A549 (cell line): ENCODE results near the gene SCN5A. TPM values are rescaled to one million over a fixed set of nuclear protein-coding genes. Genes with fewer than 3 reads are reported as not detected.

ENCODE experiments used
- ATAC-seq, 2 experiments: fragments of 200-7000 bp in 1 of 2; fragments of >200 bp in 1 of 2; cut with Nextera tagmentation in 1 of 2; cut with Tn5 transposase in 1 of 2; 3 replicates each; pipeline versions ENCODE4 v1.8.0 to v1.9.1; 2018 to 2020; ENCODE audit warnings: mild to moderate bottlenecking in 1 of 2, moderate library complexity in 1 of 2
- CTCF ChIA-PET: fragments of 300-600 bp; sonication (Branson Sonifier 250); formaldehyde crosslinking; extraction: SDS; loops from one replicate; lab custom pipeline; 2021; ENCODE audit warnings: antibody characterized with exemption, inconsistent platforms; lab: Yijun Ruan, JAX
- POLR2A ChIA-PET: fragments of 350-600 bp; formaldehyde crosslinking; extraction: SDS; loops from one replicate; lab custom pipeline; 2021; ENCODE audit warnings: antibody characterized with exemption, inconsistent platforms; lab: Yijun Ruan, JAX
- DNase-seq, 2 experiments: peaks; one replicate each; pipeline versions ENCODE4 v3.0.0 to v3.0.0-alpha.2; 2011 to 2016; ENCODE audit warnings: low read depth in 1 of 2, low spot score in 1 of 2
- FAIRE-seq: peaks from 2 replicates; lab custom pipeline; 2011; peaks lifted over from hg19 to GRCh38; lab: Jason Lieb, UNC
- H3K27ac ChIP-seq, 2 experiments: fragments of >200 bp; sonication (Bioruptor Twin); formaldehyde crosslinking; 3 replicates each; pipeline ENCODE4 v1.5.1; 2016 to 2017
- H3K4me1 ChIP-seq: fragments of >200 bp; sonication (Bioruptor Twin); formaldehyde crosslinking; 3 replicates; pipeline ENCODE4 v1.6.1; 2016
- H3K4me2 ChIP-seq: fragments of >200 bp; sonication (Bioruptor Twin); formaldehyde crosslinking; 3 replicates; pipeline ENCODE4 v1.6.1; 2016
- H3K4me3 ChIP-seq: fragments of >200 bp; sonication (Bioruptor Twin); formaldehyde crosslinking; 3 replicates; pipeline ENCODE4 v1.5.1; 2016
- H3K9me3 ChIP-seq: fragments of >200 bp; sonication (Bioruptor Twin); formaldehyde crosslinking; 3 replicates; pipeline ENCODE4 v1.6.1; 2016
- CBX2 ChIP-seq: fragments of 200-600 bp; sonication (generic); IDR thresholded peaks from 2 replicates; pipeline ENCODE4 v1.6.1; 2016; ENCODE audit warnings: low read depth, mild to moderate bottlenecking, borderline replicate concordance
- CBX8 ChIP-seq: fragments of 200-600 bp; sonication (generic); IDR thresholded peaks from 2 replicates; pipeline ENCODE4 v1.6.1; 2016
- EHF ChIP-seq: fragments of 250-450 bp; sonication (Bioruptor Pico); IDR thresholded peaks from 2 replicates; pipeline ENCODE4 v1.5.0; 2020; ENCODE audit warnings: mild to moderate bottlenecking
- ELK1 ChIP-seq: fragments of 150-350 bp; IDR thresholded peaks from 2 replicates; pipeline ENCODE4 v1.6.1; 2014; ENCODE audit warnings: low read depth, mild to moderate bottlenecking, low read length
- FOSB ChIP-seq: fragments of 250-450 bp; sonication (Bioruptor Pico); IDR thresholded peaks from 2 replicates; pipeline ENCODE4 v1.5.0; 2020; ENCODE audit warnings: mild to moderate bottlenecking, moderate library complexity
- GATA3 ChIP-seq: IDR thresholded peaks from 2 replicates; pipeline ENCODE4 v1.6.1; 2012; ENCODE audit warnings: borderline replicate concordance
- HDAC2 ChIP-seq: fragments of 200-600 bp; sonication (generic); IDR thresholded peaks from 2 replicates; pipeline ENCODE4 v1.6.1; 2016
- HES2 ChIP-seq: fragments of >200 bp; sonication (Bioruptor Twin); formaldehyde crosslinking; IDR thresholded peaks from 2 replicates; pipeline ENCODE4 v1.6.1; 2016
- HMGXB4 ChIP-seq: fragments of 250-450 bp; sonication (Bioruptor Pico); IDR thresholded peaks from 2 replicates; pipeline ENCODE4 v1.5.0; 2021; ENCODE audit warnings: mild to moderate bottlenecking, moderate library complexity, borderline replicate concordance
- HOXB13 ChIP-seq: fragments of 250-450 bp; sonication (Bioruptor Pico); IDR thresholded peaks from 2 replicates; pipeline ENCODE4 v1.5.0; 2020; ENCODE audit warnings: low read depth, mild to moderate bottlenecking, moderate library complexity
- KDM1A ChIP-seq: fragments of 200-600 bp; sonication (generic); IDR thresholded peaks from 2 replicates; pipeline ENCODE4 v1.6.1; 2016; ENCODE audit warnings: low read depth, mild to moderate bottlenecking
- KDM5A ChIP-seq: fragments of 200-600 bp; sonication (generic); IDR thresholded peaks from 2 replicates; pipeline ENCODE4 v1.6.1; 2016; ENCODE audit warnings: antibody characterized with exemption, mild to moderate bottlenecking
- MAFK ChIP-seq: fragments of 450-650 bp; IDR thresholded peaks from 2 replicates; pipeline ENCODE4 v1.6.1; 2014; ENCODE audit not compliant: partially characterized antibody
- MAZ ChIP-seq: fragments of 150-350 bp; IDR thresholded peaks from 2 replicates; pipeline ENCODE4 v1.6.1; 2014; ENCODE audit warnings: antibody characterized with exemption, low read depth, low read length, borderline replicate concordance
- PHF8 ChIP-seq: fragments of 200-600 bp; sonication (generic); IDR thresholded peaks from 2 replicates; pipeline ENCODE4 v1.6.1; 2016; ENCODE audit warnings: low read depth, mild to moderate bottlenecking, antibody characterized with exemption, moderate library complexity, borderline replicate concordance
- POLR2A ChIP-seq: IDR thresholded peaks from 2 replicates; pipeline ENCODE4 v1.6.1; 2012; ENCODE audit warnings: mild to moderate bottlenecking, low read length
- POLR2AphosphoS2 ChIP-seq: conservative IDR thresholded peaks from 2 replicates; pipeline ENCODE4 v1.6.1; 2012; ENCODE audit warnings: low read length, improper control_type of control experiment, inconsistent platforms
- TFCP2L1 ChIP-seq: fragments of 250-450 bp; sonication (Bioruptor Pico); IDR thresholded peaks from 2 replicates; pipeline ENCODE4 v1.5.0; 2021; ENCODE audit warnings: mild to moderate bottlenecking
- ZFP36 ChIP-seq: fragments of 450-650 bp; IDR thresholded peaks from 2 replicates; pipeline ENCODE4 v1.6.1; 2014; ENCODE audit warnings: borderline replicate concordance; ENCODE audit not compliant: partially characterized antibody
- whole genome bisulfite sequencing: methylation state at CpG from one replicate; pipeline ENCODE4 v1.1.6; 2017; ENCODE audit errors: missing lambda C conversion rate; 5-methylcytosine and 5-hydroxymethylcytosine counted together
- polyA plus RNA-seq, 4 experiments: library from polyadenylated mRNA; depleted of rRNA in 3 of 4; stranded (reverse); fragments of >200 nt; fragmentation: RNase III in 1 of 4; extraction: RNeasy Plus Mini Kit Qiagen cat#74134 plus additional on column Dnase treatment in 1 of 4; gene quantifications; 2 replicates in 3 of 4; 3 replicates in 1 of 4; pipeline ENCODE4 v1.2.3, GENCODE V29; 2011 to 2017
- TF ChIP-seq, protein P1 (sequence below): fragments of >200 bp; sonication (Bioruptor Twin); formaldehyde crosslinking; IDR thresholded peaks from 3 replicates; pipeline ENCODE4 v1.6.1; 2016
- TF ChIP-seq, protein P2 (sequence below): fragments of 450-650 bp; IDR thresholded peaks from 2 replicates; pipeline ENCODE4 v1.6.1; 2014; ENCODE audit warnings: antibody characterized with exemption

Gene SCN5A
- polyA plus RNA-seq, 2 of the 4 experiments (the other 2 are of a cell fraction), result 0.09 to 0.19 TPM

- TF ChIP-seq GATA3, result no peak
Observed at GRCh38 chr3:38554127-38554827, 95.2 kb downstream of the SCN5A start (continued).

DNA sequence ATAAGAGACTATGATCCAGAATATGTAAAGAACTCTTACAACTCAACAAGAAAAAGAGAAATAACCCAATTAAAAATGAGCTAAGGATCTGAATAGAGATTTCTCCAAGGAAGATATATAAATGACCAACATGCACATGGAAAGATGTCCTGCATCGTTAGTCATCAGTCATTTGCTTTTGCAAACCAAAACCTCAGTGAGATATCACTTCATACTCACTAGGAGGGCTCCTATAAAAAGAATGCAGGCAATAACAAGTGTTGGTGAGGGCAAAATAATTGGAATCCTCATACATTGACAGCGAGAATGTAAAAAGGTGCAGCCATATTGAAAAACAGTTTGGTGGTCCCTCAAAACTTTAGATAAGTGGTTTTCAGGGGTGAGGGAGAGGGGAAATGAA lies 96.4 kb downstream of the SCN5A start:
- CTCF ChIA-PET, result interaction anchor here (1.8 kb wide), 1 partner anchor 31 kb away, joined by 8 read pairs; no protein-coding TSS in a partner anchor
- 7% methylated on average over 2 of the region's 2 CpGs for WGBS
- FAIRE-seq (no peak), ATAC-seq (no peak), DNase-seq (no peak)
- no peak overlapping the region for H3K27ac ChIP-seq
- H3K4me2 ChIP-seq, result no peak overlapping the region
- H3K4me1 ChIP-seq, result no peaks in the 10 kb centered on the region
- POLR2A ChIA-PET, result no interaction called here
- H3K4me3 ChIP-seq, result no peak overlapping the region
- no peak for TF ChIP-seq HES2
- no peak for TF ChIP-seq ELK1
- TF ChIP-seq POLR2A, result no peak
- no peak for TF ChIP-seq EHF
- no peak for TF ChIP-seq MAZ
- TF ChIP-seq MAFK, result no peak
- TF ChIP-seq, protein P1, sequence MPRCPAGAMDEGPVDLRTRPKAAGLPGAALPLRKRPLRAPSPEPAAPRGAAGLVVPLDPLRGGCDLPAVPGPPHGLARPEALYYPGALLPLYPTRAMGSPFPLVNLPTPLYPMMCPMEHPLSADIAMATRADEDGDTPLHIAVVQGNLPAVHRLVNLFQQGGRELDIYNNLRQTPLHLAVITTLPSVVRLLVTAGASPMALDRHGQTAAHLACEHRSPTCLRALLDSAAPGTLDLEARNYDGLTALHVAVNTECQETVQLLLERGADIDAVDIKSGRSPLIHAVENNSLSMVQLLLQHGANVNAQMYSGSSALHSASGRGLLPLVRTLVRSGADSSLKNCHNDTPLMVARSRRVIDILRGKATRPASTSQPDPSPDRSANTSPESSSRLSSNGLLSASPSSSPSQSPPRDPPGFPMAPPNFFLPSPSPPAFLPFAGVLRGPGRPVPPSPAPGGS, result no peak
- no peak for TF ChIP-seq POLR2AphosphoS2
- no peak for TF ChIP-seq HMGXB4 (CRISPR knock-in tag)
- no peak for TF ChIP-seq TFCP2L1
- no peak for TF ChIP-seq HDAC2
- TF ChIP-seq KDM1A, result no peak
- no peak for TF ChIP-seq FOSB (CRISPR knock-in tag)
- no peak for TF ChIP-seq CBX2
- TF ChIP-seq ZFP36, result no peak
- TF ChIP-seq CBX8, result no peak
- TF ChIP-seq HOXB13 (CRISPR knock-in tag), result no peak
- no peak for TF ChIP-seq KDM5A
- no peak for TF ChIP-seq GATA3
- no peaks in the 10 kb centered on the region for H3K9me3 ChIP-seq

GRCh38 chr3:38552364-38552763 lies 97.1 kb downstream of the SCN5A start:
- no peak overlapping the region for H3K4me2 ChIP-seq
- no peak overlapping the region for H3K4me3 ChIP-seq
- ATAC-seq (no peak), FAIRE-seq (no peak), DNase-seq (no peak)
- H3K9me3 ChIP-seq, result no peaks in the 10 kb centered on the region
- CTCF ChIA-PET, result interaction anchor here (1.0 to 1.1 kb wide), 2 partner anchors 10 to 31 kb away, joined by 3 read pairs; no protein-coding TSS in a partner anchor
- H3K4me1 ChIP-seq, result no peaks in the 10 kb centered on the region
- POLR2A ChIA-PET, result no interaction called here
- 8% methylated on average over 6 of the region's 6 CpGs for WGBS
- no peak for TF ChIP-seq HMGXB4 (CRISPR knock-in tag)
- TF ChIP-seq, protein P2, sequence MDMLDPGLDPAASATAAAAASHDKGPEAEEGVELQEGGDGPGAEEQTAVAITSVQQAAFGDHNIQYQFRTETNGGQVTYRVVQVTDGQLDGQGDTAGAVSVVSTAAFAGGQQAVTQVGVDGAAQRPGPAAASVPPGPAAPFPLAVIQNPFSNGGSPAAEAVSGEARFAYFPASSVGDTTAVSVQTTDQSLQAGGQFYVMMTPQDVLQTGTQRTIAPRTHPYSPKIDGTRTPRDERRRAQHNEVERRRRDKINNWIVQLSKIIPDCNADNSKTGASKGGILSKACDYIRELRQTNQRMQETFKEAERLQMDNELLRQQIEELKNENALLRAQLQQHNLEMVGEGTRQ, result no peak
- no peak for TF ChIP-seq PHF8
- H3K27ac ChIP-seq, result no peak overlapping the region
